ENCODE results near the gene MYO18A.

- TF ChIP-seq CTCF (IDR thresholded peaks at IDR 0.05): no peak
- no peak for TF ChIP-seq ZFX (IDR thresholded peaks at IDR 0.05; ENCODE audit: borderline replicate concordance)
Measured at GRCh38 chr17:29123111-29123510, 57.1 kb downstream of the MYO18A start.

Data from 22Rv1 (cell line).